ENCODE results near the gene MPV17L2.

- TF ChIP-seq POLR2A (IDR thresholded peaks at IDR 0.05) (no peak), CTCF (IDR thresholded peaks at IDR 0.05) (no peak)
Observed at GRCh38 chr19:18190278-18190677, 2.7 kb upstream of the MPV17L2 start.
